Measurements from ENCODE around the gene DDIT4L. TPM values are rescaled to one million over a fixed set of nuclear protein-coding genes. Genes with fewer than 3 reads are reported as not detected.
"Not testable (repeated sequence)": the region's sequence is repeated elsewhere in the genome, so short reads cannot be mapped to it uniquely, and the experiment has no call there.

DDIT4L gene
- 0.53 and 0.55 TPM in 2 replicates for total RNA-seq (2014; rRNA removed; shearing (Covaris generic))
- 0.30 and 0.43 TPM in 2 replicates for polyA plus RNA-seq (2015; cell fraction: cytosol; rRNA removed)
- 0.78 TPM in 1 of 2 replicates, not detected in the other for polyA plus RNA-seq (2015; cell fraction: nucleus; rRNA removed)

DNA sequence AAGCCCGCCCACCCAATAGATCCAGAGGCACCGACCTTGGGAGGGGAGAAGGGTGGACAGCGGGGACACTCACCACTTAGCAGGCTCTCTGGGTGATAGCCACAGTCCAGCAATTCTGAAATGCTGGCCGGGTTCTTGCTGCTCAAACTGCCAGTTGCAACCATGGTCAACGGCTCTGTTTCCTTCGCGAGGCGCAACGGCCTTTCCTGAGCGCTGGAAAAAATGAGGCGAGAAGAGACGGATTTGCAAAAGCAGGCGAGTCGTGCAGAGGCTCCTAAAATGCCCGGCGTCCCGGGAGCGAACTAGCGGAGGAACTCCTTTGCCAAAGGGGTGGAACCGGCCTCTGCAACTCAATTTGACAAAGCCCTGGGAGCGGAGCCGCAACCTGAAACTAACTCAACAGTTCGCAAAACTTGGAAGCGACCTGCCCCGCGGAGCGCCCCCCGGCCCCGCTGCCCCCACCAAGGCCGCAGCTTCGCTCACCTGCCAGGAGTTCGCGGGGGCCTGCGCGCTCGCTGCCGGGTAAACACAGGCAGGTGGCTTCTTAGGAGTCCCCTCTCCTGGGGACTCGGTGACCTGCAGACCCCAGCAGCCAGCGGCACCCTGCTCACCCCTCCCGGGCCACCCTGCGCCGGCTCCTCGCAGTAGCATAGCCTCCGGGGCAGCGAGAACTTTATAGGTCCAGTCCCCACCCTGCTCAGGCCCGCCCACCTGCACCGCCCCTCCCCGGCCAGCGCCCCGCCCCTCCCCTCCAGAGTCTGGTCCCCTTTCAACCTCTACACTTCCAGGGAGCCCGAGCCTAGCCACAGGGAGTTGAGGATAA is at the start of gene DDIT4L:
Gene DDIT4L, minus strand, starts transcription at position 649 of the 823 bp plus-strand sequence. Its CDS starts 485 bp downstream, at position 164.
- in situ Hi-C loops (cut with HindIII; ENCODE audit: low pct_unique_long_range_greater_than_20kb, low sequenced_read_pairs): no loop called here
- DNase-seq (ENCODE audit: low read depth, low spot score): no peak

GRCh38 chr4:100240008-100240407 is 49.7 kb upstream of the DDIT4L start:
- in situ Hi-C loops (cut with HindIII; ENCODE audit: low pct_unique_long_range_greater_than_20kb, low sequenced_read_pairs): no loop called here

DNA sequence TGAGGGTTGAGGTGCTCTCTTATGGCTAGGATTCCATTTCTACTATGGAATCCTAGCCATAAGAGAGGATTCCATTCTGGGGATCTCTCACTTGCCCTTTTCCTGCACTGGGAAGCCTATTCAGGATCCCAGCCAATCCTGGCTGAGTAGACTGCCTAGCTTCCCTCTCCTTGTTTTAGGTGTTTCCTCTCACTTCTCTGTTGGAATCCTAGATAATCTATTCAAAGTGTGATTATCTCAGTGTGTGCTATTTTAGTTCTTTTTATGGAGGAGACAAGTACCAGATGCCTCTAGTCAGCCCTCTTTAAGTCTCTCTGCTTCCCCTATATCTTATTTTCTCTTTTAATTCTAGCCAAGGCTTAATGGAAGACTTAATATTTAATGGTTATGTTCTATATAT is 34.5 kb upstream of the DDIT4L start:
- in situ Hi-C loops (cut with HindIII; ENCODE audit: low pct_unique_long_range_greater_than_20kb, low sequenced_read_pairs): no loop called here
- no peak for DNase-seq (ENCODE audit: low read depth, low spot score)

More at GRCh38 chr4:100240008-100240407, 49.7 kb upstream of the DDIT4L start:
- no peak for DNase-seq (ENCODE audit: low read depth, low spot score)

DNA sequence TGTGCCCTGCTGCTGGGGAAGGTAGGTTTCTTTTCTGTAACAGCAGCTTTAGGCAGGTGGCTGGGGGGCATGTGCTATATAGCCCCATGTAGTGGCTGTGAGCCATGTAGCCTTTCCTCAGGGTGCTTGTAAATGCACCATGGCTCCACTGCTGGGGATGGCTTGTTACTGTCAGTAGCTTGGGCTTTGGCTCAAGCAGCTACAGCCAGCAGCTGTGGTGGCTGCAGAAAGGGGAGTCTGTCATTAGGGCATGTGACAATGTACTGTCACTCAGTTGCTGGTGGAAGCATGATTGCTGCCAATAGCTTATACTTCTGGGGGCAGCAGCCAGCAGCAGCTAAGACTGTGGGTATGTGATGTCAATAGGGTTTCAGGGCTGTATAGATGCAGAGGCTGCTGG is 33.9 kb upstream of the DDIT4L start:
- in situ Hi-C loops (cut with HindIII; ENCODE audit: low pct_unique_long_range_greater_than_20kb, low sequenced_read_pairs): no loop called here
- DNase-seq (ENCODE audit: low read depth, low spot score): no peak

GRCh38 chr4:100208964-100209363 is 18.7 kb upstream of the DDIT4L start:
- in situ Hi-C loops (cut with HindIII; ENCODE audit: low pct_unique_long_range_greater_than_20kb, low sequenced_read_pairs): no loop called here

DNA sequence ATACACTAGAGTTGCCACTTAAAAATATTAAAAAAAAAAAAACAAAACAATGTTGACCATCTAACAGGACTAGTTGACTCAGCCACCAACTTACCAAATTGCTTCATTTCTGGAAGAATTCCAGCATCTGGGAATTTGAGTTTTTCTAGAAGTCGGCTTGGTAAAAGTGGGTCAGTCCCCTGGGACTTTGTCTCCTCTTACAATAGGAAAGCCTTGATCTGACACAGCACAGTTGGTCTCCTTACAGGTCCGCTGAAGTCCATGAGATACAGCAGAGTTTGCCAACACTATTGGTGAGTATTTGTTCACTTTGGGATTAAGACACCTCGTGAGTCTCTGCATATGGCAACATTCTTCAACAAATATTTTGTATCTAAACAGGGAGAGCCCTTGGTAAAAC is 18.2 kb upstream of the DDIT4L start:
- no peak for DNase-seq (ENCODE audit: low read depth, low spot score)
- in situ Hi-C loops (cut with HindIII; ENCODE audit: low pct_unique_long_range_greater_than_20kb, low sequenced_read_pairs): no loop called here

More at GRCh38 chr4:100208964-100209363, 18.7 kb upstream of the DDIT4L start:
- DNase-seq (ENCODE audit: low read depth, low spot score): no peak

DNA sequence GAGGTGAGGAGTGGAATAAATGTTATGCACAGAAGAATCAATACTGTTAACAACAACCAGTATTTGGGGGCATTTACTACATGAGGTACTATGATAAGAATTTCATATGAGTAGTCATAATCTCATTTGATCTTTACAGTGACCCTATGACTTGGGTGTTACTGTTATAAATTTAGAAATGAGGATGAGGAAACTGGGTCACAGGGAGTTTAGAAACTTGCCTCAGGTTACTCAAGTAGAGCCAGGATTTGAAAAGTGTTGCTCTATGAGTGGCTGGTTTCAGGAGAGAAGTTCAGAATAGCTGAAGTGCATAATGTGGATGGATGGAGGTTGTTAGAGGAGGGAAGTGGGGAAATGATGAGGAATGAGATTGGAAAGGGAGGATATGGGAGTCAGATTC is 16.6 kb upstream of the DDIT4L start:
- DNase-seq (ENCODE audit: low read depth, low spot score): no peak
- in situ Hi-C loops (cut with HindIII; ENCODE audit: low pct_unique_long_range_greater_than_20kb, low sequenced_read_pairs): no loop called here

GRCh38 chr4:100198061-100198460 is 7.8 kb upstream of the DDIT4L start:
- DNase-seq (ENCODE audit: low read depth, low spot score): no peak
- in situ Hi-C loops (cut with HindIII; ENCODE audit: low pct_unique_long_range_greater_than_20kb, low sequenced_read_pairs): no loop called here

DNA sequence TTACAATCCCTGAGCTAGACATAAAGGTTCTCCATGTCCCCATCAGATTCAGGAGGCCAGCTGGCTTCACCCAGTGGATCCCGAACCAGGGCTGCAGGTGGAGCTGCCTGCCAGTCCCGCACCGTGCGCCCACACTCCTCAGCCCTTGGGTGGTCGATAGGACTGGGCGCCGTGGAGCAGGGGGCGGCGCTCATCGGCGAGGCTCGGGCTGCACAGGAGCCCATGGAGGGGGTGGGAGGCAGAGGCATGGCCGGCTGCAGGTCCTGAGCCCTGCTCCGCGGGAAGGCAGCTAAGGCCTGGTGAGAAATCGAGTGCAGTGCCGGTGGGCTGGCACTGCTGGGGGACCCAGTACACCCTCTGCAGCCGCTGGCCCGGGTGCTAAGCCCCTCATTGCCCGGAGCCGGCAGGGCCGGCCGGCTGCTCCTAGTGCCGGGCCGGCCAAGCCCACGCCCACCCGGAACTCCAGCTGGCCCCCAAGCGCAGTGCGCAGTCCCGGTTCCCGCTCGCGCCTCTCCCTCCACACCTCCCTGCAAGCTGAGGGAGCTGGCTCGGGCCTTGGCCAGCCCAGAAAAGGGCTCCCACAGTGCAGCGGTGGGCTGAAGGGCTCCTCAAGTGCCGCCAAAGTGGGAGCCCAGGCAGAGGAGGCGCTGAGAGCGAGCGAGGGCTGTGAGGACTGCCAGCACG is 6.3 kb upstream of the DDIT4L start:
- in situ Hi-C loops (cut with HindIII; ENCODE audit: low pct_unique_long_range_greater_than_20kb, low sequenced_read_pairs); DNase-seq (ENCODE audit: low read depth, low spot score): not testable (repeated sequence)

- in situ Hi-C loops (cut with HindIII; ENCODE audit: low pct_unique_long_range_greater_than_20kb, low sequenced_read_pairs): no loop called here
- no peak for DNase-seq (ENCODE audit: low read depth, low spot score)
Observed at GRCh38 chr4:100190643-100191600, 654 bp upstream of the DDIT4L start.

DNA sequence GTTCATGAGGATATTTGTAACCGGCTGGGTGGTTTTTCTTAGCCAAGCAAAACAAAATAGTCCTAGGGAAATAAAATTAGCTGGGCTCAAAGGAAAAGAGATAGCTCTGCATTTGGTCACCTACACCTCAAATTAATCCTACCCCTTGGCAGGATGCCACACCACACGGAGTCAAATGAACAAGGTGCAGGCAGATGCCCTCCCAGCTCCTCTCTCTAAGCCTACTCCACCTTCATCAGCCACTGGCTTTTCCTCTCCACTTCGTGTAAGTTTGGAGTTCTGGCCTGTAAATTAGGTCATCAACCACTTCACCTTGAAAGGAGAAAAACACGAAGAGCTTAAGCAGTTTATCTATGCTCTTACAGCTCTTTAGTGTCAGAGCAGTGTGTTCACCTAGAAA is 1.4 kb downstream of the DDIT4L start:
- in situ Hi-C loops (cut with HindIII; ENCODE audit: low pct_unique_long_range_greater_than_20kb, low sequenced_read_pairs): no loop called here
- no peak for DNase-seq (ENCODE audit: low read depth, low spot score)

DNA sequence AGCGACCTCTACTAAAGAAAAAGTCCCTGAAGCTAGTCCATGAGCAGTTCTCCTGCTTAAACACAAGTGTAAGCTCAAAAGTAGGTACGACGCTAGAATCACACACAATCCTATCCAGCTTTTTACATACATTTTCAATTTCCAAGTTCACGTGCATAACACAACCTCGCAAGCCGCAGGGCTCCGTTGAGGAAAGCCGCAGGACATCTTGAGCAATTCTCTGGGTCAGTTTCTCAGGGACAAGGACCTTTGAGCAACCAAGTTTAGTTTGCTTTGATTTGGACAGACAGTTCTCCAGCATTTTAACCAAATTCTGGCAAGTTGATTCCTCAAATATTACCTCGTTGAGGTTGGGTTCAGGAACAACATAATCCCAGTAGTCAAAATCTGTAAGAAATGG is 2.5 kb downstream of the DDIT4L start:
- no peak for DNase-seq (ENCODE audit: low read depth, low spot score)
- in situ Hi-C loops (cut with HindIII; ENCODE audit: low pct_unique_long_range_greater_than_20kb, low sequenced_read_pairs): no loop called here

- in situ Hi-C loops (cut with HindIII; ENCODE audit: low pct_unique_long_range_greater_than_20kb, low sequenced_read_pairs): no loop called here
- DNase-seq (ENCODE audit: low read depth, low spot score): no peak
Observed at GRCh38 chr4:100184787-100185186, 5.5 kb downstream of the DDIT4L start.

DNA sequence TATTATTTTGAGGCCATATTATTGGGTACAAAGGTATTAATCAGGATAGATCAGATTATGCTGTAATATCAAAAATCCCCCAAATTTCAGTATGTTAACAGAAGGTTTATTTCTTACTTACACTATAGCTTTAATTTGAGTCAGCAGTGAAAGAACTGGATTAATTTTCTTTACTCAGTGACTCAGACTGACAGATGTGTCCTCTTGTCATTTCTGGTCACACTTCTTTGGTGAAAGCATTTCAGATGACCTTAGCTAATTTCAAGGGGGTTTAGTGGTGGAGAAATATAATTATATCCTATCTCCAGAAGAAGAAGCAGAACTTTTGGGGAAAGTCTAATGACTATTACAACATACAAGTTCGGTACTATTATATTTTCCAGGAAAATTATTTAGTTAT is 12.4 kb downstream of the DDIT4L start:
- no peak for DNase-seq (ENCODE audit: low read depth, low spot score)
- in situ Hi-C loops (cut with HindIII; ENCODE audit: low pct_unique_long_range_greater_than_20kb, low sequenced_read_pairs): no loop called here

DNA sequence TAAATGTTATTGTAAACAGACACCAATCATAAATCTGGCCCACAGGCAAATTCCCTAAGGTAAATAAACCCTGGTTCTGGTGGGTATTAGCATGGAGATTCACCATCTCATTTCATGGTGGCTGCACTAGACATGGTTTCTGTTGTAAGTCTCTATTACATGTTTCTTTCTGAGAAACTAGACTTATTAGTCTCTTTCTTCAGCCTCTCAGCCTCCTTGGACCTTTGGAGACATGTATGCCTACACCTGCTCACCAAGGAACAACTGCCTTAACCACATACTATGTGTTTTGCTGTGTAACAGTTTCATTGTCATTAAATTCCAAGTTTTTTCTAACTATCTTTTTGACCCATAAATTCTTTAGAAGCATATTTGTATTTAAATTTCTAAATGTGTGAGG is 13.1 kb downstream of the DDIT4L start:
- in situ Hi-C loops (cut with HindIII; ENCODE audit: low pct_unique_long_range_greater_than_20kb, low sequenced_read_pairs): no loop called here
- no peak for DNase-seq (ENCODE audit: low read depth, low spot score)

- in situ Hi-C loops (cut with HindIII; ENCODE audit: low pct_unique_long_range_greater_than_20kb, low sequenced_read_pairs): no loop called here
Observed at GRCh38 chr4:100175858-100176257, 14.4 kb downstream of the DDIT4L start.

GRCh38 chr4:100174985-100175383 is 15.3 kb downstream of the DDIT4L start:
- in situ Hi-C loops (cut with HindIII; ENCODE audit: low pct_unique_long_range_greater_than_20kb, low sequenced_read_pairs): no loop called here
- no peak for DNase-seq (ENCODE audit: low read depth, low spot score)

More at GRCh38 chr4:100175858-100176257, 14.4 kb downstream of the DDIT4L start:
- DNase-seq (ENCODE audit: low read depth, low spot score): no peak

- DNase-seq (ENCODE audit: low read depth, low spot score): no peak
- in situ Hi-C loops (cut with HindIII; ENCODE audit: low pct_unique_long_range_greater_than_20kb, low sequenced_read_pairs): no loop called here
Observed at GRCh38 chr4:100170986-100171385, 19.3 kb downstream of the DDIT4L start.
